GM23338 (cell line): ENCODE measurements around the gene ZNF837. TPM values are rescaled to one million over a fixed set of nuclear protein-coding genes. Genes with fewer than 3 reads are reported as not detected.
A peak's percentile ranks its signal among the peaks of the same experiment; 100 is the strongest.

ENCODE experiments used
- ATAC-seq: fragments of 200-7000 bp; cut with Tn5 transposase; 3 replicates; pipeline ENCODE4 v1.9.1; 2020
- DNase-seq: peaks from one replicate; pipeline ENCODE4 v3.0.0-alpha.2; 2015; ENCODE audit warnings: low spot score
- H2AFZ ChIP-seq: fragments of 200-600 bp; sonication (generic); 2 replicates; pipeline ENCODE4 v1.8.0; 2016; ENCODE audit warnings: antibody characterized with exemption, mild to moderate bottlenecking, moderate library complexity
- H3F3A ChIP-seq: fragments of 200-600 bp; sonication (generic); replicated peaks from 2 replicates; pipeline ENCODE4 v1.8.0; 2017; ENCODE audit warnings: antibody characterized with exemption, mixed run types, low read depth
- H3K27ac ChIP-seq: fragments of 200-600 bp; sonication (generic); 2 replicates; pipeline ENCODE4 v1.6.1; 2016; ENCODE audit warnings: low read depth
- H3K27me3 ChIP-seq: fragments of 200-600 bp; sonication (generic); 2 replicates; pipeline ENCODE4 v1.8.0; 2016; ENCODE audit warnings: mild to moderate bottlenecking, mixed run types, moderate library complexity; ENCODE audit not compliant: insufficient read depth
- H3K36me3 ChIP-seq: fragments of 200-600 bp; sonication (generic); 2 replicates; pipeline ENCODE4 v1.8.0; 2016; ENCODE audit warnings: mild to moderate bottlenecking; ENCODE audit not compliant: insufficient read depth
- H3K4me1 ChIP-seq: fragments of 200-600 bp; sonication (generic); 2 replicates; pipeline ENCODE4 v1.8.0; 2016; ENCODE audit warnings: mild to moderate bottlenecking, moderate library complexity; ENCODE audit not compliant: insufficient read depth
- H3K4me2 ChIP-seq: fragments of 200-600 bp; sonication (generic); 2 replicates; pipeline ENCODE4 v1.7.1; 2017; ENCODE audit warnings: mixed run types
- H3K4me3 ChIP-seq: fragments of 200-600 bp; sonication (generic); 2 replicates; pipeline ENCODE4 v1.6.1; 2016; ENCODE audit warnings: mixed run types
- H3K79me2 ChIP-seq: fragments of 200-600 bp; sonication (generic); replicated peaks from 2 replicates; pipeline ENCODE4 v1.8.0; 2017; ENCODE audit warnings: mild to moderate bottlenecking; ENCODE audit not compliant: insufficient read depth
- H3K9me2 ChIP-seq: fragments of 200-600 bp; sonication (generic); 2 replicates; pipeline ENCODE4 v1.8.0; 2017; ENCODE audit not compliant: insufficient read depth
- H4K20me1 ChIP-seq: fragments of 200-600 bp; sonication (generic); replicated peaks from 2 replicates; pipeline ENCODE4 v1.8.0; 2017; ENCODE audit warnings: mild to moderate bottlenecking; ENCODE audit not compliant: insufficient read depth
- H3K27ac Mint-ChIP-seq: 2 replicates; pipeline ENCODE4 v1.8.0; 2020; ENCODE audit warnings: inconsistent platforms, mild to moderate bottlenecking, moderate library complexity, mixed read lengths
- H3K27me3 Mint-ChIP-seq: 3 replicates; pipeline ENCODE4 v1.8.0; 2022; ENCODE audit warnings: low read depth, mild to moderate bottlenecking, moderate library complexity, mixed read lengths, inconsistent platforms; ENCODE audit not compliant: insufficient read depth, poor library complexity
- H3K36me3 Mint-ChIP-seq: 3 replicates; pipeline ENCODE4 v1.8.0; 2021; ENCODE audit warnings: low read depth, mild to moderate bottlenecking, inconsistent platforms, moderate library complexity, mixed read lengths
- H3K4me1 Mint-ChIP-seq: 3 replicates; pipeline ENCODE4 v1.8.0; 2020; ENCODE audit warnings: mild to moderate bottlenecking, inconsistent platforms, mixed read lengths
- H3K4me3 Mint-ChIP-seq: 3 replicates; pipeline ENCODE4 v1.8.0; 2021; ENCODE audit warnings: moderate library complexity, mild to moderate bottlenecking, inconsistent platforms, mixed read lengths
- H3K9me3 Mint-ChIP-seq: 3 replicates; pipeline ENCODE4 v1.8.0; 2020; ENCODE audit warnings: moderate library complexity, mild to moderate bottlenecking, inconsistent platforms, mixed read lengths
- CREB1 ChIP-seq: fragments of 250-450 bp; sonication (Bioruptor Pico); IDR thresholded peaks from 2 replicates; pipeline ENCODE4 v1.5.0; 2020; ENCODE audit warnings: low read depth, mild to moderate bottlenecking, moderate library complexity
- EZH2 ChIP-seq: fragments of 200-600 bp; sonication (generic); IDR thresholded peaks from one replicate; pipeline ENCODE4 v1.8.0; 2017; ENCODE audit warnings: antibody characterized with exemption, mild to moderate bottlenecking, low read depth; ENCODE audit not compliant: unreplicated experiment
- EZH2phosphoT487 ChIP-seq: fragments of 200-600 bp; sonication (generic); IDR thresholded peaks from one replicate; pipeline ENCODE4 v1.8.1; 2018; ENCODE audit warnings: antibody characterized with exemption; ENCODE audit not compliant: unreplicated experiment
- JUNB ChIP-seq: IDR thresholded peaks from one replicate; pipeline ENCODE4 v1.6.1; 2016; ENCODE audit warnings: antibody characterized with exemption; ENCODE audit not compliant: unreplicated experiment
- NANOG ChIP-seq: IDR thresholded peaks from 2 replicates; pipeline ENCODE4 v1.6.1; 2016; ENCODE audit warnings: antibody characterized with exemption, borderline replicate concordance
- POLR2AphosphoS5 ChIP-seq: IDR thresholded peaks from 2 replicates; pipeline ENCODE4 v1.6.1; 2016; ENCODE audit warnings: antibody characterized with exemption, low read depth
- STAT1 ChIP-seq: IDR thresholded peaks from one replicate; pipeline ENCODE4 v1.6.1; 2016; ENCODE audit warnings: antibody characterized with exemption; ENCODE audit not compliant: unreplicated experiment
- ZNF114 ChIP-seq: fragments of 250-450 bp; sonication (Bioruptor Pico); IDR thresholded peaks from 2 replicates; pipeline ENCODE4 v1.5.0; 2020; ENCODE audit warnings: mild to moderate bottlenecking, moderate library complexity
- ZNF331 ChIP-seq: fragments of 250-450 bp; sonication (Bioruptor Pico); IDR thresholded peaks from 2 replicates; pipeline ENCODE4 v1.5.0; 2020; ENCODE audit warnings: low read depth, mild to moderate bottlenecking, moderate library complexity
- polyA plus RNA-seq: library from polyadenylated mRNA; unstranded; fragments of >200 nt; fragmentation: Nextera tagmentation; extraction: Ambion mirVana; gene quantifications from 2 replicates; pipeline ENCODE4 v1.2.1, GENCODE V29; 2016
- total RNA-seq: library from RNA; depleted of rRNA; stranded (reverse); fragments of >200 nt; shearing (Covaris generic); gene quantifications from 2 replicates; pipeline ENCODE4 v1.2.3, GENCODE V29; 2014
- TF ChIP-seq, protein P1 (sequence below): fragments of 250-450 bp; sonication (Bioruptor Pico); IDR thresholded peaks from 2 replicates; pipeline ENCODE4 v1.5.0; 2020; ENCODE audit warnings: mild to moderate bottlenecking, moderate library complexity
- TF ChIP-seq, protein P2 (sequence below), 2 experiments: fragments of 200-600 bp in 1 of 2; sonication (generic) in 1 of 2; conservative IDR thresholded peaks; 2 replicates each; pipeline versions ENCODE4 v1.5.1 to v1.6.1; 2016 to 2017; ENCODE audit warnings: antibody characterized with exemption in 2 of 2, low read depth in 2 of 2, mild to moderate bottlenecking in 2 of 2, moderate library complexity in 1 of 2
- TF ChIP-seq, protein P3 (sequence below): IDR thresholded peaks from 2 replicates; pipeline ENCODE4 v1.6.1; 2016; ENCODE audit warnings: antibody characterized with exemption

Gene ZNF837
- total and polyA plus RNA-seq, 2 experiments from 2014 or later, result 3.1 to 11.0 TPM

GRCh38 chr19:58382997-58383603, 2.3 kb upstream of the ZNF837 start (continued):
- no peak for TF ChIP-seq EZH2phosphoT487
- TF ChIP-seq ZNF114 (CRISPR knock-in tag), result no peak
- no peak for TF ChIP-seq STAT1
- TF ChIP-seq EZH2, result no peak
- no peak for TF ChIP-seq JUNB
- no peak for TF ChIP-seq NANOG
- no peak for TF ChIP-seq ZNF331 (CRISPR knock-in tag)
- no peak for TF ChIP-seq CREB1 (CRISPR knock-in tag)

- H3K27me3 ChIP-seq, result no peaks in the 10 kb centered on the region
- peak overlapping the region; percentile 88 for H3K4me3 ChIP-seq
- H3K36me3 ChIP-seq, result no peaks in the 10 kb centered on the region
- ATAC-seq (no peak), DNase-seq (no peak)
- Mint-ChIP-seq H3K9me3 (no peaks in the 10 kb centered on the region), H3K27me3 (peaks cover 26% of the 10 kb centered on the region), H3K4me3 (peak overlapping the region; percentile 84), H3K4me1 (peaks cover 14% of the 10 kb centered on the region), H3K36me3 (no peaks in the 10 kb centered on the region; the same call in 2 of the 3 replicates), H3K27ac (peak overlapping the region; percentile 85)
- peaks cover 13% of the 10 kb centered on the region; the same call in 1 of the 2 replicates for H3K4me1 ChIP-seq
- peaks cover 8% of the 10 kb centered on the region; the same call in 1 of the 2 replicates for H3F3A ChIP-seq
- H3K9me2 ChIP-seq, result no peaks in the 10 kb centered on the region
- no peak overlapping the region for H2AFZ ChIP-seq
- H3K27ac ChIP-seq, result no peak overlapping the region
- H4K20me1 ChIP-seq, result no peaks in the 10 kb centered on the region
- peak overlapping the region; percentile 74 for H3K4me2 ChIP-seq
- no peaks in the 10 kb centered on the region for H3K79me2 ChIP-seq
- TF ChIP-seq STAT1 (no peak), JUNB (no peak), EZH2phosphoT487 (no peak), POLR2AphosphoS5 (no peak)
- TF ChIP-seq, protein P1, sequence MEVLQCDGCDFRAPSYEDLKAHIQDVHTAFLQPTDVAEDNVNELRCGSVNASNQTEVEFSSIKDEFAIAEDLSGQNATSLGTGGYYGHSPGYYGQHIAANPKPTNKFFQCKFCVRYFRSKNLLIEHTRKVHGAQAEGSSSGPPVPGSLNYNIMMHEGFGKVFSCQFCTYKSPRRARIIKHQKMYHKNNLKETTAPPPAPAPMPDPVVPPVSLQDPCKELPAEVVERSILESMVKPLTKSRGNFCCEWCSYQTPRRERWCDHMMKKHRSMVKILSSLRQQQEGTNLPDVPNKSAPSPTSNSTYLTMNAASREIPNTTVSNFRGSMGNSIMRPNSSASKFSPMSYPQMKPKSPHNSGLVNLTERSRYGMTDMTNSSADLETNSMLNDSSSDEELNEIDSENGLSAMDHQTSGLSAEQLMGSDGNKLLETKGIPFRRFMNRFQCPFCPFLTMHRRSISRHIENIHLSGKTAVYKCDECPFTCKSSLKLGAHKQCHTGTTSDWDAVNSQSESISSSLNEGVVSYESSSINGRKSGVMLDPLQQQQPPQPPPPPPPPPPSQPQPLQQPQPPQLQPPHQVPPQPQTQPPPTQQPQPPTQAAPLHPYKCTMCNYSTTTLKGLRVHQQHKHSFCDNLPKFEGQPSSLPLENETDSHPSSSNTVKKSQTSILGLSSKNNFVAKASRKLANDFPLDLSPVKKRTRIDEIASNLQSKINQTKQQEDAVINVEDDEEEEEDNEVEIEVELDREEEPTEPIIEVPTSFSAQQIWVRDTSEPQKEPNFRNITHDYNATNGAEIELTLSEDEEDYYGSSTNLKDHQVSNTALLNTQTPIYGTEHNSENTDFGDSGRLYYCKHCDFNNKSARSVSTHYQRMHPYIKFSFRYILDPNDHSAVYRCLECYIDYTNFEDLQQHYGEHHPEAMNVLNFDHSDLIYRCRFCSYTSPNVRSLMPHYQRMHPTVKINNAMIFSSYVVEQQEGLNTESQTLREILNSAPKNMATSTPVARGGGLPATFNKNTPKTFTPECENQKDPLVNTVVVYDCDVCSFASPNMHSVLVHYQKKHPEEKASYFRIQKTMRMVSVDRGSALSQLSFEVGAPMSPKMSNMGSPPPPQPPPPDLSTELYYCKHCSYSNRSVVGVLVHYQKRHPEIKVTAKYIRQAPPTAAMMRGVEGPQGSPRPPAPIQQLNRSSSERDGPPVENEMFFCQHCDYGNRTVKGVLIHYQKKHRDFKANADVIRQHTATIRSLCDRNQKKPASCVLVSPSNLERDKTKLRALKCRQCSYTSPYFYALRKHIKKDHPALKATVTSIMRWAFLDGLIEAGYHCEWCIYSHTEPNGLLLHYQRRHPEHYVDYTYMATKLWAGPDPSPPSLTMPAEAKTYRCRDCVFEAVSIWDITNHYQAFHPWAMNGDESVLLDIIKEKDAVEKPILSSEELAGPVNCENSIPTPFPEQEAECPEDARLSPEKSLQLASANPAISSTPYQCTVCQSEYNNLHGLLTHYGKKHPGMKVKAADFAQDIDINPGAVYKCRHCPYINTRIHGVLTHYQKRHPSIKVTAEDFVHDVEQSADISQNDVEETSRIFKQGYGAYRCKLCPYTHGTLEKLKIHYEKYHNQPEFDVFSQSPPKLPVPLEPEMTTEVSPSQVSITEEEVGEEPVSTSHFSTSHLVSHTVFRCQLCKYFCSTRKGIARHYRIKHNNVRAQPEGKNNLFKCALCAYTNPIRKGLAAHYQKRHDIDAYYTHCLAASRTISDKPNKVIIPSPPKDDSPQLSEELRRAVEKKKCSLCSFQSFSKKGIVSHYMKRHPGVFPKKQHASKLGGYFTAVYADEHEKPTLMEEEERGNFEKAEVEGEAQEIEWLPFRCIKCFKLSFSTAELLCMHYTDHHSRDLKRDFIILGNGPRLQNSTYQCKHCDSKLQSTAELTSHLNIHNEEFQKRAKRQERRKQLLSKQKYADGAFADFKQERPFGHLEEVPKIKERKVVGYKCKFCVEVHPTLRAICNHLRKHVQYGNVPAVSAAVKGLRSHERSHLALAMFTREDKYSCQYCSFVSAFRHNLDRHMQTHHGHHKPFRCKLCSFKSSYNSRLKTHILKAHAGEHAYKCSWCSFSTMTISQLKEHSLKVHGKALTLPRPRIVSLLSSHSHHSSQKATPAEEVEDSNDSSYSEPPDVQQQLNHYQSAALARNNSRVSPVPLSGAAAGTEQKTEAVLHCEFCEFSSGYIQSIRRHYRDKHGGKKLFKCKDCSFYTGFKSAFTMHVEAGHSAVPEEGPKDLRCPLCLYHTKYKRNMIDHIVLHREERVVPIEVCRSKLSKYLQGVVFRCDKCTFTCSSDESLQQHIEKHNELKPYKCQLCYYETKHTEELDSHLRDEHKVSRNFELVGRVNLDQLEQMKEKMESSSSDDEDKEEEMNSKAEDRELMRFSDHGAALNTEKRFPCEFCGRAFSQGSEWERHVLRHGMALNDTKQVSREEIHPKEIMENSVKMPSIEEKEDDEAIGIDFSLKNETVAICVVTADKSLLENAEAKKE, result no peak
- TF ChIP-seq, protein P2, sequence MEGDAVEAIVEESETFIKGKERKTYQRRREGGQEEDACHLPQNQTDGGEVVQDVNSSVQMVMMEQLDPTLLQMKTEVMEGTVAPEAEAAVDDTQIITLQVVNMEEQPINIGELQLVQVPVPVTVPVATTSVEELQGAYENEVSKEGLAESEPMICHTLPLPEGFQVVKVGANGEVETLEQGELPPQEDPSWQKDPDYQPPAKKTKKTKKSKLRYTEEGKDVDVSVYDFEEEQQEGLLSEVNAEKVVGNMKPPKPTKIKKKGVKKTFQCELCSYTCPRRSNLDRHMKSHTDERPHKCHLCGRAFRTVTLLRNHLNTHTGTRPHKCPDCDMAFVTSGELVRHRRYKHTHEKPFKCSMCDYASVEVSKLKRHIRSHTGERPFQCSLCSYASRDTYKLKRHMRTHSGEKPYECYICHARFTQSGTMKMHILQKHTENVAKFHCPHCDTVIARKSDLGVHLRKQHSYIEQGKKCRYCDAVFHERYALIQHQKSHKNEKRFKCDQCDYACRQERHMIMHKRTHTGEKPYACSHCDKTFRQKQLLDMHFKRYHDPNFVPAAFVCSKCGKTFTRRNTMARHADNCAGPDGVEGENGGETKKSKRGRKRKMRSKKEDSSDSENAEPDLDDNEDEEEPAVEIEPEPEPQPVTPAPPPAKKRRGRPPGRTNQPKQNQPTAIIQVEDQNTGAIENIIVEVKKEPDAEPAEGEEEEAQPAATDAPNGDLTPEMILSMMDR (conservative IDR thresholded peaks at IDR 0.05; ENCODE audit: low read depth in 2 of 2), result no peak
- TF ChIP-seq, protein P3, sequence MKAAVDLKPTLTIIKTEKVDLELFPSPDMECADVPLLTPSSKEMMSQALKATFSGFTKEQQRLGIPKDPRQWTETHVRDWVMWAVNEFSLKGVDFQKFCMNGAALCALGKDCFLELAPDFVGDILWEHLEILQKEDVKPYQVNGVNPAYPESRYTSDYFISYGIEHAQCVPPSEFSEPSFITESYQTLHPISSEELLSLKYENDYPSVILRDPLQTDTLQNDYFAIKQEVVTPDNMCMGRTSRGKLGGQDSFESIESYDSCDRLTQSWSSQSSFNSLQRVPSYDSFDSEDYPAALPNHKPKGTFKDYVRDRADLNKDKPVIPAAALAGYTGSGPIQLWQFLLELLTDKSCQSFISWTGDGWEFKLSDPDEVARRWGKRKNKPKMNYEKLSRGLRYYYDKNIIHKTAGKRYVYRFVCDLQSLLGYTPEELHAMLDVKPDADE, result no peak
Observed at GRCh38 chr19:58381460-58382212, 806 bp upstream of the ZNF837 start.
